RWPE2 (cell line): Measurements from ENCODE around the gene OGG1.

Experiments used
- ATAC-seq: fragments of 200-7000 bp; cut with Tn5 transposase; 3 replicates; pipeline ENCODE4 v1.9.1; 2021; ENCODE audit warnings: low read depth
- DNase-seq: peaks from one replicate; pipeline ENCODE4 v3.0.0-alpha.2; 2020; ENCODE audit warnings: low spot score
- H3K27ac ChIP-seq: fragments of 450-650 bp; 2 replicates; pipeline ENCODE4 v1.5.1; 2017; ENCODE audit warnings: mild to moderate bottlenecking; ENCODE audit not compliant: poor library complexity, severe bottlenecking
- H3K27me3 ChIP-seq: fragments of 250-450 bp; sonication (Bioruptor Pico); 2 replicates; pipeline ENCODE4 v1.5.1; 2021; ENCODE audit warnings: mild to moderate bottlenecking, moderate library complexity; ENCODE audit not compliant: insufficient read depth, poor library complexity, severe bottlenecking
- H3K36me3 ChIP-seq: fragments of 250-450 bp; sonication (Bioruptor Pico); 2 replicates; pipeline ENCODE4 v1.5.1; 2020; ENCODE audit warnings: low read depth, mild to moderate bottlenecking, moderate library complexity
- H3K4me1 ChIP-seq: fragments of 250-450 bp; sonication (Bioruptor Pico); 2 replicates; pipeline ENCODE4 v1.5.1; 2021; ENCODE audit warnings: mild to moderate bottlenecking, moderate library complexity; ENCODE audit not compliant: insufficient read depth, poor library complexity, severe bottlenecking
- H3K4me3 ChIP-seq: fragments of 250-450 bp; sonication (Bioruptor Pico); 2 replicates; pipeline ENCODE4 v1.5.1; 2021; ENCODE audit warnings: mild to moderate bottlenecking, moderate library complexity; ENCODE audit not compliant: severe bottlenecking
- H3K9me3 ChIP-seq: fragments of 250-450 bp; sonication (Bioruptor Pico); 2 replicates; pipeline ENCODE4 v1.5.1; 2021; ENCODE audit warnings: mild to moderate bottlenecking, moderate library complexity; ENCODE audit not compliant: severe bottlenecking
- CTCF ChIP-seq: fragments of 450-650 bp; IDR thresholded peaks from one replicate; pipeline ENCODE4 v1.5.1; 2017; ENCODE audit warnings: mild to moderate bottlenecking, moderate library complexity; ENCODE audit not compliant: poor library complexity, severe bottlenecking

Gene OGG1

GRCh38 chr3:9732080-9732739, 17.5 kb upstream of the OGG1 start:
- DNase-seq (no peak), ATAC-seq (no peak)
- no peak for TF ChIP-seq CTCF
- H3K9me3 ChIP-seq = no peaks in the 10 kb centered on the region
- H3K4me1 ChIP-seq = no peaks in the 10 kb centered on the region
- H3K4me3 ChIP-seq = peak overlapping the region; percentile 65
- H3K27me3 ChIP-seq = no peaks in the 10 kb centered on the region
- H3K27ac ChIP-seq = peak overlapping the region; percentile 70
- H3K36me3 ChIP-seq = peaks cover 23% of the 10 kb centered on the region

- ATAC-seq = no peak; the same call in 2 of the 3 replicates
- Histone ChIP-seq H3K4me3 (peak overlapping the region; percentile 65), H3K4me1 (no peaks in the 10 kb centered on the region), H3K36me3 (peaks cover 29% of the 10 kb centered on the region), H3K27me3 (no peaks in the 10 kb centered on the region), H3K27ac (no peak overlapping the region), H3K9me3 (no peaks in the 10 kb centered on the region)
- TF ChIP-seq CTCF = no peak
- no peak for DNase-seq
Measured at GRCh38 chr3:9732740-9733115, 17.0 kb upstream of the OGG1 start.

- no peaks in the 10 kb centered on the region for H3K27me3 ChIP-seq
- peaks cover 70% of the 10 kb centered on the region for H3K36me3 ChIP-seq
- no peaks in the 10 kb centered on the region for H3K4me1 ChIP-seq
- TF ChIP-seq CTCF = no peak
- DNase-seq (no peak), ATAC-seq (no peak)
- no peak overlapping the region for H3K27ac ChIP-seq
- no peak overlapping the region for H3K4me3 ChIP-seq
- no peaks in the 10 kb centered on the region for H3K9me3 ChIP-seq
Measured at GRCh38 chr3:9736831-9737230, 12.9 kb upstream of the OGG1 start.

- H3K4me3 ChIP-seq = no peak overlapping the region
- H3K4me1 ChIP-seq = no peaks in the 10 kb centered on the region
- ATAC-seq = no peak; the same call in 2 of the 3 replicates
- peaks cover 93% of the 10 kb centered on the region for H3K36me3 ChIP-seq
- no peaks in the 10 kb centered on the region for H3K27me3 ChIP-seq
- H3K9me3 ChIP-seq = no peaks in the 10 kb centered on the region
- DNase-seq = no peak
- TF ChIP-seq CTCF = no peak
- no peak overlapping the region for H3K27ac ChIP-seq
Measured at GRCh38 chr3:9739181-9739580, 10.6 kb upstream of the OGG1 start.

GRCh38 chr3:9742560-9742959, 7.2 kb upstream of the OGG1 start:
- no peak for TF ChIP-seq CTCF
- H3K36me3 ChIP-seq = peaks cover 95% of the 10 kb centered on the region
- H3K27ac ChIP-seq = no peak overlapping the region
- no peaks in the 10 kb centered on the region for H3K4me1 ChIP-seq
- ATAC-seq (no peak), DNase-seq (no peak)
- H3K27me3 ChIP-seq = no peaks in the 10 kb centered on the region
- no peak overlapping the region for H3K4me3 ChIP-seq
- H3K9me3 ChIP-seq = no peaks in the 10 kb centered on the region
